Sciatic nerve (tissue), 1 donor: ENCODE measurements around the gene RBBP4. TPM values are rescaled to one million over a fixed set of nuclear protein-coding genes. Genes with fewer than 3 reads are reported as not detected.

Experiments used
- total RNA-seq: library from RNA; stranded (reverse); fragmentation: NEBNext Ultra II Directional; extraction: Animal tissue kit (Norgen Biotek cat#: 25700); gene quantifications from one replicate; pipeline ENCODE4 v1.2.1, GENCODE V29; 2021
- donor health status: DM: no; HTN: no; CAD: no.

Gene RBBP4
- total RNA-seq, 1 donor from 2014 or later: 125 TPM

Other genes with a start within 250 kb of the RBBP4 start
- 0.04 TPM for gene ZBTB8B, start 186.1 kb upstream of the RBBP4 start, total RNA-seq
- gene ZBTB8A, start 111.8 kb upstream of the RBBP4 start, total RNA-seq: 8.9 TPM
- gene ZBTB8OS, start 658 bp upstream of the RBBP4 start, total RNA-seq: 39.9 TPM
- 9.1 TPM for gene SYNC, start 51.6 kb downstream of the RBBP4 start, total RNA-seq
- gene YARS1, start 166.2 kb downstream of the RBBP4 start, total RNA-seq: 46.8 TPM
- 59.8 TPM for gene S100PBP, start 166.4 kb downstream of the RBBP4 start, total RNA-seq
- gene FNDC5, start 219.7 kb downstream of the RBBP4 start, total RNA-seq: 1.6 TPM
- gene HPCA, start 235.3 kb downstream of the RBBP4 start, total RNA-seq: 0.27 TPM